Endodermal cell (in vitro differentiated cells): Measurements from ENCODE around the gene PTPRK. TPM values are rescaled to one million over a fixed set of nuclear protein-coding genes. Genes with fewer than 3 reads are reported as not detected.

ENCODE experiments used
- DNase-seq: peaks from one replicate; pipeline ENCODE4 v3.0.0-alpha.2; 2017
- H3K27ac ChIP-seq: 2 replicates; pipeline ENCODE4 v1.5.1; 2013; ENCODE audit warnings: mild to moderate bottlenecking, low read depth, low read length, moderate library complexity
- H3K27me3 ChIP-seq: 2 replicates; pipeline ENCODE4 v1.6.1; 2013; ENCODE audit warnings: mild to moderate bottlenecking, low read length, moderate library complexity; ENCODE audit not compliant: insufficient read depth, control insufficient read depth, poor library complexity, severe bottlenecking
- H3K36me3 ChIP-seq: 2 replicates; pipeline ENCODE4 v1.7.0; 2013; ENCODE audit warnings: mild to moderate bottlenecking, low read length, moderate library complexity; ENCODE audit not compliant: control insufficient read depth, insufficient read depth
- H3K4me1 ChIP-seq: one replicate; pipeline ENCODE4 v1.7.0; 2013; ENCODE audit warnings: low read length; ENCODE audit not compliant: control insufficient read depth, insufficient read depth
- H3K4me3 ChIP-seq: 2 replicates; pipeline ENCODE4 v1.5.1; 2013; ENCODE audit warnings: mild to moderate bottlenecking, low read length, moderate library complexity
- H3K9ac ChIP-seq: 2 replicates; pipeline ENCODE4 v1.6.1; 2013; ENCODE audit warnings: mild to moderate bottlenecking, low read length, moderate library complexity; ENCODE audit not compliant: poor library complexity, severe bottlenecking; ENCODE audit errors: extremely low read depth
- H3K9me3 ChIP-seq: 2 replicates; pipeline ENCODE4 v1.6.1; 2013; ENCODE audit warnings: mild to moderate bottlenecking, low read length, moderate library complexity; ENCODE audit not compliant: control insufficient read depth
- H3K27ac Mint-ChIP-seq: 2 replicates; pipeline ENCODE4 v1.8.0; 2020; ENCODE audit warnings: mixed read lengths
- H3K27me3 Mint-ChIP-seq: 2 replicates; pipeline ENCODE4 v1.8.0; 2021; ENCODE audit warnings: mild to moderate bottlenecking, mixed read lengths; ENCODE audit not compliant: insufficient read depth
- H3K36me3 Mint-ChIP-seq: 2 replicates; pipeline ENCODE4 v1.8.0; 2020; ENCODE audit warnings: low read depth, mixed read lengths
- H3K4me1 Mint-ChIP-seq: 2 replicates; pipeline ENCODE4 v1.8.0; 2020; ENCODE audit warnings: mixed read lengths
- H3K4me3 Mint-ChIP-seq: 2 replicates; pipeline ENCODE4 v1.8.0; 2020; ENCODE audit warnings: mild to moderate bottlenecking, moderate library complexity, mixed read lengths
- H3K9me3 Mint-ChIP-seq: 2 replicates; pipeline ENCODE4 v1.8.0; 2020; ENCODE audit warnings: mild to moderate bottlenecking, mixed read lengths
- CTCF ChIP-seq: fragments of 200-600 bp; sonication (generic); conservative IDR thresholded peaks from 2 replicates; pipeline ENCODE4 v1.5.0; 2021; ENCODE audit warnings: antibody characterized with exemption, mild to moderate bottlenecking
- WGBS, 2 experiments: methylation state at CpG; one replicate each; pipeline versions ENCODE4 v1.1.5 to v1.1.7; 2013; ENCODE audit warnings: missing lambda C conversion rate in 2 of 2, mixed read lengths in 1 of 2; ENCODE audit not compliant: insufficient coverage in 1 of 2, insufficient read length in 1 of 2; 5-methylcytosine and 5-hydroxymethylcytosine counted together
- total RNA-seq, 2 donors: library from RNA; stranded (reverse); fragmentation: NEBNext Ultra II Directional in 1 of 2; extraction: Animal tissue kit (Norgen Biotek cat#: 25700) in 1 of 2; gene quantifications; 2 replicates in 1 of 2; 3 replicates in 1 of 2; pipeline ENCODE4 v1.2.1, GENCODE V29; 2021

The PTPRK gene
- total RNA-seq, 2 donors from 2014 or later: 46.4 to 57.6 TPM

- no peak for DNase-seq
- Histone ChIP-seq H3K27me3 (no peaks in the 10 kb centered on the region), H3K36me3 (no peaks in the 10 kb centered on the region), H3K9me3 (no peaks in the 10 kb centered on the region), H3K4me1 (no peaks in the 10 kb centered on the region), H3K4me3 (no peak overlapping the region), H3K27ac (no peak overlapping the region), H3K9ac (no peak overlapping the region)
- Mint-ChIP-seq H3K27me3 (no peaks in the 10 kb centered on the region), H3K9me3 (no peaks in the 10 kb centered on the region), H3K4me3 (no peak overlapping the region), H3K36me3 (no peaks in the 10 kb centered on the region), H3K4me1 (no peaks in the 10 kb centered on the region), H3K27ac (no peak overlapping the region)
- WGBS, 2 experiments: 80 to 97% methylated on average over 2 to 6 of the region's 6 CpGs
- TF ChIP-seq CTCF: no peak
Observed at GRCh38 chr6:128233531-128233930, 286.9 kb downstream of the PTPRK start.

DNA sequence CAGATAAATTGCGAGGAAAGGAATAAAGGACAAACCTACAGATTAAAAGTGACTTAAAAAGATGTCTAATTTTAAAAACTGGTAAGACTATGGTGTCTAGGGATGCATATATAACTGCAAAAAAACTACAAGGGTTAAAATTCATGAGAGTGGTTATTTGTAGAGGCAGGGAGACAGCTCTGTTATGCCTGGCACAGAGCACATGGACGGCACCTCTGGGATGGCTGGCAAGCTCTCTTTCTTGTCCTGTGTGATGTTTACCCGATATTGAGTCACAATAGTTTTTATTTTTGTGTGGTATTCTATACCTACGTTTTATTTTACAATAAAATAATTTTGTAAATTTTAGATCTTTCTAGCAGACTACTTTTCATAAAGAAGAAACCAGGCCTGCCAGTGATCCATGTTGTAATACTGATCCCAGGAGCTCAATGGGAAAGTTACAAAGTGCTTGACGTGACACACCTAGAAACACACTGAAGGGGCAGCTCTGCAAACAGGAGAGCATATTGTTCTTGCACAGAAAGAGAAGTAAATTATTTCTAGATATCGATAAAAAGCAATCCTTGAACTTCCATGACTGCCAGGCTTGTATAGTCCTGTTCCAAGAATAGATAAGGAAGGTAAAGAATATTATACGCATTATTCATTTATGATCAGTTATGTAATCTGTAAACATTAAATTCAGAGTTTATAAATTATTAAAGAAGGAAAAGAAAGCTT, 290.0 kb downstream of the PTPRK start:
- WGBS, 2 experiments: 91 to 95% methylated on average over 3 to 5 of the region's 7 CpGs
- no peak overlapping the region for H3K27ac Mint-ChIP-seq
- TF ChIP-seq CTCF: no peak
- H3K36me3 ChIP-seq: no peaks in the 10 kb centered on the region
- no peak overlapping the region for H3K27ac ChIP-seq
- H3K36me3 Mint-ChIP-seq: peaks cover 3% of the 10 kb centered on the region
- no peaks in the 10 kb centered on the region for H3K9me3 Mint-ChIP-seq
- no peaks in the 10 kb centered on the region for H3K27me3 ChIP-seq
- H3K4me1 ChIP-seq: no peaks in the 10 kb centered on the region
- DNase-seq: no peak
- H3K27me3 Mint-ChIP-seq: no peaks in the 10 kb centered on the region
- H3K9ac ChIP-seq: no peak overlapping the region
- no peak overlapping the region for H3K4me3 ChIP-seq
- H3K9me3 ChIP-seq: no peaks in the 10 kb centered on the region
- no peak overlapping the region for H3K4me3 Mint-ChIP-seq
- H3K4me1 Mint-ChIP-seq: no peaks in the 10 kb centered on the region

DNA sequence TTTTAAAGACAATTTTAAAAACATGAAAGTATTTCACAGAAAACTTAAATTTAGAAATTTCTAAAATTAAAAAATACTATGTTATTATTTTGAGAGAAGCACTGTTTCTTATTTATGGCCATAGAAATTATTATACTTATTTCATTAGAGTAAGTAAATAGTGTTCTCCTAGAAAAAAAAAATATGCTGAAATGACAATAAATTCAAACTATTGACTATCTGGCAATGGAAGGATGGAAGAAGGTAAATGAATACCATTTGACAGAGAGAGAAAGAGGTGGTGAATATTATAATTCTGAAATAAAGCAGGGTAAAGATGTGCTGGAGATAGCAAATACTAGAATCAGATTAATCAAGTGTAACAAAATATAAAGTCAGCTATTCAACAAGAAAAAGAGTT, 294.8 kb downstream of the PTPRK start:
- no peak overlapping the region for H3K27ac ChIP-seq
- DNase-seq: no peak
- Mint-ChIP-seq H3K36me3 (peaks cover 5% of the 10 kb centered on the region), H3K4me1 (peaks cover 13% of the 10 kb centered on the region), H3K4me3 (no peak overlapping the region), H3K27ac (no peak overlapping the region), H3K27me3 (no peaks in the 10 kb centered on the region), H3K9me3 (no peaks in the 10 kb centered on the region)
- no peaks in the 10 kb centered on the region for H3K9me3 ChIP-seq
- H3K36me3 ChIP-seq: no peaks in the 10 kb centered on the region
- no peak for TF ChIP-seq CTCF
- no peak overlapping the region for H3K4me3 ChIP-seq
- no peaks in the 10 kb centered on the region for H3K4me1 ChIP-seq
- H3K27me3 ChIP-seq: no peaks in the 10 kb centered on the region
- H3K9ac ChIP-seq: no peak overlapping the region
